NOMO-1 (cell line): ENCODE data around the gene FSD1L.
"Not testable (repeated sequence)": the region's sequence is repeated elsewhere in the genome, so short reads cannot be mapped to it uniquely, and the experiment has no call there.

Experiments
- DNase-seq, 2 experiments: peaks; one replicate each; lab custom pipeline; 2025; ENCODE audit not compliant: unreplicated experiment in 2 of 2; lab: John Stamatoyannopoulos, UW

The FSD1L gene

DNA sequence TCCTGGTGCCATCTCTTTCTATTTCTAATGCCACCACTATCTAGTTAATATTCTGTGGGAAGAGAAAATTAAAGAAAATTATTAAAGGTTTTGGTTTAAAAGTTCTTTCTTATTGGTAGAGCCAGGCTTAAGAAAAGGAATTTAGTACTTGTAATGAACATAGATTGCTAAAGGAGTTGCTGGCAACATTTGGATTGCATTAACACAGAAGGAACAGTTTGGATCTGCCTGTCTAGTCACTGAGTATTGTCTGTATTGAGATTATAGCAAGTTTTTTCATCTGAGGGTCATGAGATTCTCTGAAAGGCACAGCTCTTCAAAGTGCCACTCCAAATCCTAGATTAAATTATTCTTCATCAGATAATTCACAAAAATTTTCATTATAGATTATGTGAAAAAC is 32.0 kb downstream of the FSD1L start:
- DNase-seq: no peak

GRCh38 chr9:105483618-105484017 is 35.8 kb downstream of the FSD1L start:
- peak in 1 of 2 experiments; percentile 23 for DNase-seq

GRCh38 chr9:105484226-105484625 is 36.4 kb downstream of the FSD1L start:
- no peak for DNase-seq

DNA sequence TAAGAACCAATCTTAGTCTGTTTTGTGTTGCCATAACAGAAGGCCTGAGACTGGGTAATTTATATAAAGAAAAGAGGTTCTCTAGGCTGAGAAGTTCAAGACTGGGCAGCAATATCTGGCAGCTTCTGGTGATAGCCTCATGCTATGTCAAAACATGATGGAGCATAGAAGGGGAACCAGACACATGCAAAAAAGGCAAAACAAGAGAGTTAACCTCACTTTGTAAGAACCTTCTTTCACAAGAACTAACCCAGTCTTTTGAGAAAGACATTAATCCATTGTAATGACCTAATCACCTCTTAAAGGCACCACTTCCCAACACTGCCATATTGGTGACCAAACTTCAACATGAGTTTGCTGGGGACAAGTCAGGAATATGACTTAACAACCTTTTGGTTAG is 37.3 kb downstream of the FSD1L start:
- DNase-seq: peak in 1 of 2 experiments; percentile 16

DNA sequence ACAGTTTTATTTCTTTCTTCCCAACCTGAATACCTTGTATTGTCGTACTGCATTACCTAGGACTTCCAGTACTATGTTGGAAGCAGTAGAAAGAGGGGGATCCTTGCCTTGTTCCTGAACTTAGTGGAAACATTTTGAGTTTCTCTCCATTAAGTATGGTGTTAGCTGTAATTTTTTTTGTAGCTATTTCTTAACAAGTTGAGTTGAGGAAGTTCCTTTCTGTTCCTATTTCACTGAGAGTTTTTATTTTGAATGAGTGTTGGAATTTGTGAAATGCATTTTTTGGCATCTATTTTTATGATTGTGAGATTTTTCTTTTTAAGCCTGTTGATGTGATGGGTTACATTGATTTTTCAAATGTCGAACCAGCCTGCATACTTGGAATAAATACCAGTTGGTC is 49.0 kb downstream of the FSD1L start:
- peak in 1 of 2 experiments; percentile 59 for DNase-seq

GRCh38 chr9:105497704-105498103 is 49.9 kb downstream of the FSD1L start:
- DNase-seq: no peak

DNA sequence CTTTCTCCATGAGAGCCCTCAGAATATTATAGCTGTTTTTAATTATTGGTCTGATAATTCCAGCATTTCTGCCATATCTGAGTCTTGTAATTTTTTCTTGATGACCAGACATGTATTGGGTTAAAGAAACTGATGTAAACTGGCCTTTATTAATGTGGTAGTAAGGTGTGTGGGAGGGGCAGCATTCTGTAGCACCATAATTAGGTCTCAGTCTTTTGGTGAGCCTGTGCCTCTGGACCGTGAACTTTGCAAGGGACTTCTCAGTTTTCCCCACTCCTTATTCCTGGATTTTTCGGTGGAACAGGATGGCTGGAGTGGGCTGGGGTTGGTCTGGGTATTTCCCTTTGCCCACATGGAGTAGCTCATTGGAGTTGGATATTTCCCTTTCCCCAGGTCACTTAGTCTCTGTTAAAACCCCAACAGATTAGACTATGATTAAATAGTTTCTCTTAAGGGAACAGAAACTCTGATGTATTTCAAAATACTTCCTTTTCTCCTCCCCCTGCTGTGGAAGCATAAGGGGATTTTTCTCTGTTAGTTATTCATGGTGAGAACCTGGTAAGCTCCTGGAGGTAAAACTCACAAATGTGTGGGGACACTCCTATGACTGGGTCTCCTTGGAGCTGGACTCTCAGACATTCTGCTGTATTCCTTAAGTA is 52.4 kb downstream of the FSD1L start:
- DNase-seq: peak; percentile 39 to 86

- DNase-seq: no peak
Measured at GRCh38 chr9:105501414-105501813, 53.6 kb downstream of the FSD1L start.

DNA sequence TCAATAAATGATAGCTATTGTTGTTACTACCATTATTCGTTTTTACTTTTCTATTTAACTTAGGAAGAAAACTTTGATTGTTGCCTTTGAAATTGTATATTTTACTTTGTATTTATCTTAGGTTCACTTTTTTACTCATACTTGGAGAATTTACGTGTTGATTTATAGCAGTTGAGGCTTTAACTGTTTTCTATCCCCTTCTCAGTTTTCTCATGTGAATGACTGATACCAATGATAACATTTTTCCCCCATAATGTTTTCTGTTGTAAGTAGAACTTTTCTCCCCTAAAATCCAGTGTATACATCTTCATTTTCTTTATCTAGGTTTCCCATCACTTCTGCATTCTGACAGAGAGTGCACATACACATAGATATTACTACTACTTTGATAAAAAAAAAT is 54.4 kb downstream of the FSD1L start:
- no peak for DNase-seq

- peak in 1 of 2 experiments; percentile 29 for DNase-seq
Measured at GRCh38 chr9:105503881-105504280, 56.0 kb downstream of the FSD1L start.

- DNase-seq: no peak
Measured at GRCh38 chr9:105507096-105507790, 59.4 kb downstream of the FSD1L start.

GRCh38 chr9:105508530-105508929 is 60.7 kb downstream of the FSD1L start:
- no peak for DNase-seq

DNA sequence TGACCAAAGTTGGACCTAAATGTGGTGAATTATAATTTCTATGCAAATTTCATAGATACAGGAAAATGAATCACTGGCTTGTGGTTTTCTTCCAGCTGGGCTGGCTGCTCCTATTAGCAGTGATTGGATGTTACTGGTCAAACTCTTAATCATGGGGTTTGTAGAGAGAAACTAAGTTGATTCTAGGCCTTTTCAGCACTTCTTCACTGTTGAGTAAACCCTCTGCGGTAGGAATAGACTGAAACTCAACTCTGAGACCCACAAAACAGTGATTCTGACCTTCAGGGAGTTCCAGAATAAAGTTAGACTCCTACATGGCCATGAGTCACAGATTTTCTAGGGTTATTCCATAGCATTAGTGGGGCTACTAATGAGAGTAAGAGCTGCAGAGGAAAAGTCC is 62.2 kb downstream of the FSD1L start:
- DNase-seq: peak in 1 of 2 experiments; percentile 30

GRCh38 chr9:105511446-105511845 is 63.6 kb downstream of the FSD1L start:
- DNase-seq: peak in 1 of 2 experiments; percentile 34

DNA sequence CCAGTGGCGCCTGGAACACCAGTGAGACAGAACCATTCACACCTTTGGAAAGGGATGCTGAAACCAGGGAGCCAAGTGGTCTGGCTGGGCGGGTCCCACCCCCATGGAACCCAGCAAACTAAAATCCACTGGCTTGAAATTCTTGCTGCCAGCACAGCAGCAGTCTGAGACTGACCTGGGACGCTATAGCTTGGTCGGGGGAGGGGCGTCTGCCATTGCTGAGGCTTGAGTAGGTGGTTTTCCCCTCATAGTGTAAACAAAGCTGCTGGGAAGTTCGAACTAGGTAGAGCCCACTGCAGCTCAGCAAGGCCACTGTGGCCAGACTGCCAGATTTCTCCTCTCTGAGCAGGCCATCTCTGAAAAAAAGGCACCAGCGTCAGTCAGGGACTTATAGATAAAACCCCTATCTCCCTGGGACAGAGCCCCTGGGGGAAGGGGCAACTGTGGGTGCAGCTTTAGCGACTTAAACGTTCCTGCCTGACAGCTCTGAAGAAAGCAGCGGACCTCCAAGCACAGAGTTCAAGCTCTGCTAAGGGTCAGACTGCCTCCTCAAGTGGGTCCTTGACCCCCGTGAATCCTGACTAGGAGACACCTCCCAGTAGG is 68.1 kb downstream of the FSD1L start:
- no peak for DNase-seq

DNA sequence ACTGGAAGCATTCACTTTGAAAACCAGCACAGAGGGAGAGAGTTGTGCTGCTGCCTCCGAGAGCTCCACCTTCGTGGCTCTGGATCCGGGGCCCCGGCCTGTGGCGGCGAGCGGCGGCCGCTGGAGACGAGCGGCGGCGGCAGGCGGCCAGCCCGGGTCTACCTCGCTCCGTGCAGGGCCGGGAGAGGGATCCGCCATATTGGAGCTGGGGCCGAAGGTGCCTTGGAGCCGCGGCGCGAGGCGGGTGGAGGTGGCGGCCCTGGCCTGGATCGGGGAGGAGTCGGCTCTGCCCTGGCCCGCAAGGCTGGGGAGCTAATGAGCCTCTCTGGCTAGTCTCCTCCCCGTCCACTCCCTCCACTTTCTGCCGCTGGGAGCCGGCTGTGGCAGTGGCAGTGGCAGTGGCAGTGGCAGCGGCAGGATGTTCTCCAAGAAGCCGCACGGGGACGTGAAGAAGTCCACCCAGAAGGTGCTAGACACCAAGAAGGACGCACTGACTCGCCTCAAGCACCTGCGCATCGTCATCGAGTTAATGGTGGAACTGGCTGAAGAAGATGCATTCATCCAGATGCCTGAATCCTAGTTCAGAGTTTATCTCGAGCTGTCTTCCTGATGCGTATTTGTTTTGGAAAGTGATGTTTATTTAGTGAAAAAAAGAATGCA is 72.0 kb downstream of the FSD1L start:
- DNase-seq: not testable (repeated sequence)

DNA sequence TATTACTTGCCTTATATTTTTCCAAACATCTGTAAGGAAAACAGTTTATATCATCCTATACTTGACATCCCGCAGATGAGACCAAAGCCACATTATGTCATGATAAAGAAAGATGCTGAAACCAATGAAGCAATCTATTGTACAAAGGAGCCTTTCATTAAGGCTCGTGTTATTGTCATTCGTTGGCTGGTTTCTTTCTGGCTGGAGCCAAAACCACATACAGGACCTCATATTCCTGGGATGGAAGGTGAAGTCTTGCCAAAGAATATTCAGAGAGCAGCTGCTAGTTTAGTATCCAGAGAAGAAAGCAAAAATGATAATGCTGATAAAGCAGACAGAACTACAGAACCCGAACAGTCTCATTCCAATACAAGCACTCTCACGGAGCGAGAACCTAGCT is 73.2 kb downstream of the FSD1L start:
- not testable (repeated sequence) for DNase-seq

- DNase-seq: not testable (repeated sequence)
Measured at GRCh38 chr9:105522618-105523385, 75.0 kb downstream of the FSD1L start.

GRCh38 chr9:105531530-105531929 is 83.7 kb downstream of the FSD1L start:
- DNase-seq: peak in 1 of 2 experiments; percentile 12

GRCh38 chr9:105535920-105536668 is 88.3 kb downstream of the FSD1L start:
- no peak for DNase-seq
